K562 (cell line): ENCODE measurements around the gene RSPH9. TPM values are rescaled to one million over a fixed set of nuclear protein-coding genes. Genes with fewer than 3 reads are reported as not detected.

Experiments
- ASH1L ChIP-seq: fragments of 450-650 bp; IDR thresholded peaks from 2 replicates; pipeline ENCODE4 v1.6.1; 2018; ENCODE audit warnings: borderline replicate concordance, mild to moderate bottlenecking, low read depth; ENCODE audit not compliant: partially characterized antibody
- BDP1 ChIP-seq: IDR thresholded peaks from 3 replicates; pipeline ENCODE4 v1.6.1; 2011; ENCODE audit not compliant: insufficient read length, insufficient read depth
- BMI1 ChIP-seq: fragments of 150-350 bp; IDR thresholded peaks from 2 replicates; pipeline ENCODE4 v1.6.1; 2014; ENCODE audit warnings: low read length
- CBX1 ChIP-seq: sonication (generic); IDR thresholded peaks from 2 replicates; pipeline ENCODE4 v1.6.1; 2016; ENCODE audit warnings: antibody characterized with exemption, low read depth, mild to moderate bottlenecking
- CBX8 ChIP-seq: fragments of 200-600 bp; sonication (generic); IDR thresholded peaks from 2 replicates; pipeline ENCODE4 v1.6.1; 2012; ENCODE audit warnings: borderline replicate concordance, mixed run types, low read depth, mild to moderate bottlenecking, moderate library complexity, mixed read lengths, low read length, control low read depth, inconsistent platforms; ENCODE audit not compliant: poor library complexity, severe bottlenecking; ENCODE audit errors: extremely low read depth
- EWSR1 ChIP-seq: fragments of 450-650 bp; IDR thresholded peaks from 2 replicates; pipeline ENCODE4 v1.6.1; 2018; ENCODE audit warnings: borderline replicate concordance, mild to moderate bottlenecking, low read depth, moderate library complexity; ENCODE audit not compliant: partially characterized antibody
- GABPA ChIP-seq: fragments of 200-800 bp; sonication (Bioruptor generic); conservative IDR thresholded peaks from 2 replicates; pipeline ENCODE4 v1.6.1; 2016; ENCODE audit warnings: low read depth, missing genetic modification characterization, missing compliant biosample characterization
- HCFC1 ChIP-seq: IDR thresholded peaks from 2 replicates; pipeline ENCODE4 v1.6.1; 2012; ENCODE audit warnings: low read depth, low read length, improper control_type of control experiment
- HIVEP1 ChIP-seq: fragments of 250-450 bp; sonication (Bioruptor Pico); IDR thresholded peaks from 2 replicates; pipeline ENCODE4 v1.4.0; 2020; ENCODE audit warnings: mild to moderate bottlenecking
- KLF6 ChIP-seq: fragments of 250-450 bp; sonication (Bioruptor Pico); IDR thresholded peaks from 2 replicates; pipeline ENCODE4 v1.4.0; 2020; ENCODE audit warnings: mild to moderate bottlenecking, moderate library complexity, borderline replicate concordance
- MAZ ChIP-seq, 2 experiments: fragments of 450-650 bp in 1 of 2; sonication (generic) in 1 of 2; formaldehyde crosslinking; IDR thresholded peaks in 1 of 2; conservative IDR thresholded peaks in 1 of 2; 2 replicates each; pipeline versions ENCODE4 v1.4.0 to v1.5.0; 2020; ENCODE audit warnings: mild to moderate bottlenecking in 1 of 2, missing genetic modification reagents in 1 of 2
- PCBP2 ChIP-seq: fragments of 200-400 bp; formaldehyde crosslinking; IDR thresholded peaks from 2 replicates; pipeline ENCODE4 v1.6.1; 2018; ENCODE audit warnings: low read length, low read depth, mild to moderate bottlenecking, moderate library complexity; ENCODE audit not compliant: poor library complexity, severe bottlenecking
- TAF7 ChIP-seq: fragments of 450-650 bp; IDR thresholded peaks from 2 replicates; pipeline ENCODE4 v1.6.1; 2016; ENCODE audit warnings: missing genetic modification characterization, missing compliant biosample characterization
- TAF9B ChIP-seq: fragments of 450-650 bp; IDR thresholded peaks from 2 replicates; pipeline ENCODE4 v1.6.1; 2018; ENCODE audit warnings: mild to moderate bottlenecking; ENCODE audit not compliant: partially characterized antibody
- UBTF ChIP-seq, 2 experiments: IDR thresholded peaks; 2 replicates each; pipeline ENCODE4 v1.6.1; 2012; ENCODE audit warnings: improper control_type of control experiment in 2 of 2, low read depth in 2 of 2, low read length in 2 of 2, borderline replicate concordance in 1 of 2
- ZFX ChIP-seq: sonication (generic); formaldehyde crosslinking; IDR thresholded peaks from 2 replicates; pipeline ENCODE4 v1.8.0; 2022; ENCODE audit warnings: mild to moderate bottlenecking, missing genetic modification reagents, moderate library complexity
- ZHX1 ChIP-seq: fragments of 150-350 bp; conservative IDR thresholded peaks from 2 replicates; pipeline ENCODE4 v1.6.1; 2014; ENCODE audit warnings: low read length
- ZNF639 ChIP-seq, 2 experiments: fragments of 200-800 bp in 1 of 2; sonication (Bioruptor generic) in 1 of 2; sonication (generic) in 1 of 2; formaldehyde crosslinking in 1 of 2; IDR thresholded peaks in 1 of 2; conservative IDR thresholded peaks in 1 of 2; 2 replicates each; pipeline versions ENCODE4 v1.5.0 to v1.6.1; 2016 to 2020; ENCODE audit warnings: missing compliant biosample characterization in 1 of 2, missing genetic modification characterization in 1 of 2, missing genetic modification reagents in 1 of 2
- ZNF75A ChIP-seq: fragments of 450-650 bp; formaldehyde crosslinking; IDR thresholded peaks from 2 replicates; pipeline ENCODE4 v1.4.0; 2020; ENCODE audit warnings: mild to moderate bottlenecking
- polyA plus RNA-seq, 8 experiments: library from polyadenylated mRNA; depleted of rRNA in 4 of 8; stranded (reverse) in 5 of 8; unstranded in 3 of 8; fragments of >200 nt; fragmentation: Nextera tagmentation in 2 of 8; fragmentation: Illumina TruSeq in 1 of 8; extraction: Ambion mirVana in 2 of 8; extraction: Trizol in 1 of 8; gene quantifications; 2 replicates each; pipeline versions ENCODE4 v1.2.1 to v1.2.3, GENCODE V29; 2011 to 2014; ENCODE audit warnings: inconsistent platforms in 1 of 8, missing spikeins in 1 of 8
- total RNA-seq, 7 experiments: library from RNA; depleted of rRNA in 6 of 7; stranded (reverse); fragments of >200 nt in 6 of 7; fragmentation: Illumina TruSeq in 2 of 7; extraction: Trizol in 2 of 7; gene quantifications; 2 replicates each; pipeline versions ENCODE4 v1.2.1 to v1.2.3, GENCODE V29; 2011 to 2021; ENCODE audit warnings: low replicate concordance in 1 of 7

Gene RSPH9
- total and polyA plus RNA-seq, 9 of the 15 experiments (the other 6 are each of a cell fraction or from before 2014, with no cell fraction given): 0.05 to 0.60 (median 0.39) TPM; not detected in 6

- TF ChIP-seq MAZ (CRISPR knock-in tag; conservative IDR thresholded peaks at IDR 0.05 in 1 of 2, IDR thresholded peaks at IDR 0.05 in 1 of 2) (peak in 1 of 2 experiments; percentile 84), BDP1 (no peak), CBX8 (no peak), BMI1 (no peak), ZNF639 (CRISPR knock-in tag; conservative IDR thresholded peaks at IDR 0.05 in 1 of 2, IDR thresholded peaks at IDR 0.05 in 1 of 2) (peak in 1 of 2 experiments; percentile 83; a peak in 2 of 4 replicates), PCBP2 (no peak), CBX1 (no peak), GABPA (tag) (peak; percentile 98), ZFX (CRISPR knock-in tag) (peak; percentile 62), ZHX1 (no peak), EWSR1 (no peak), ZNF75A (no peak), HCFC1 (peak; percentile 76), TAF7 (tag) (peak; percentile 88), KLF6 (CRISPR knock-in tag) (0 out of 2 replicates have a peak, but pooled peaks have one; percentile 39), TAF9B (peak; percentile 89), UBTF (IDR thresholded peaks at IDR 0.05; ENCODE audit: borderline replicate concordance in 1 of 2, low read depth in 2 of 2, low read length in 2 of 2) (0 out of 4 replicates have a peak, but pooled peaks of 1 of the 2 experiments have one; percentile 29), HIVEP1 (no peak), ASH1L (no peak)
These were observed 42.9 kb downstream of the RSPH9 start, which contains the start of gene MRPS18A (continued) for GRCh38 chr6:43687437-43688347.
